DMS114 treated with DMSO at 0.1 percent for 48 hours (cell line): ENCODE data around the gene PIK3IP1.
A peak's percentile ranks its signal among the peaks of the same experiment; 100 is the strongest.

Source experiments
- DNase-seq: peaks from one replicate; lab custom pipeline; 2025; ENCODE audit not compliant: unreplicated experiment; lab: John Stamatoyannopoulos, UW

Gene PIK3IP1

GRCh38 chr22:31313366-31314147 lies 21.3 kb upstream of the PIK3IP1 start:
- peak; percentile 9 for DNase-seq

- DNase-seq, result no peak
Observed at GRCh38 chr22:31308181-31308580, 15.9 kb upstream of the PIK3IP1 start.

DNA sequence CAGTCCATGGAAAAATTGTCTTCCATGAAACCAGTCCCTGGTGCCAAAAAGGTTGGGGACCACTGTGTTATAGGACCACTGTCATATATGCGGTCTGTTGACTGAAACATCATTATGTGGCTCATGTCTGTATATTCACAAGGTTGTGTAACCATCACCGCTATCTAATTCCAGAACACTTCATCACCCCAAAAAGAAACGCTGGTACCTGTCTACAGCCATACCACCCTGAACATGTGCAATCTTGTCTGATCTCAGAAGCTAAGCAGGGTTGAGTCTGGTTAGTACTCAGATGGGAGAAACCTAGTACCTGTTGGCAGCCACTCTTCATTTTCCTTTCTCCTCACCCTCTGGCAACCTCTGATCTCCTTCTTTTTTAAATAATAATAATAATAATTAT lies 12.9 kb upstream of the PIK3IP1 start:
- no peak for DNase-seq

DNA sequence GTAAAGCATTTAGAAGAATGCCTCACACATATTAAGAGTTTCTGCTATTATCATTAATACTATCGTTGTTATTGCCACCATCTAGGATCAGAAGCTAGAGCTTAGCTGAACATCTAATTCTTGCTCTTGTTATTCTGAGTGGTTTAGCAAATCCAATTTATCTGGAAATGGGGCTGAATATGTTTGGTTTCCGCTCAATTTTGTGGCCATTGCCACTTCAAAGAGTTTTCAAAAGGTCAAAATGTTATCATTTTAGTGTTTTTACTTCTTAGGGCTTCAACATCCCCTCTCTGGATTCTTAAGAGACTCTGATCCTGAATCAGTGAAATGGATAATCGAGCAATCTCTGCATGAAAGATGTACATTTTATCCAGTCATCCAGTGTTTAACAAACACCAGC lies 10.2 kb upstream of the PIK3IP1 start:
- DNase-seq, result no peak

DNA sequence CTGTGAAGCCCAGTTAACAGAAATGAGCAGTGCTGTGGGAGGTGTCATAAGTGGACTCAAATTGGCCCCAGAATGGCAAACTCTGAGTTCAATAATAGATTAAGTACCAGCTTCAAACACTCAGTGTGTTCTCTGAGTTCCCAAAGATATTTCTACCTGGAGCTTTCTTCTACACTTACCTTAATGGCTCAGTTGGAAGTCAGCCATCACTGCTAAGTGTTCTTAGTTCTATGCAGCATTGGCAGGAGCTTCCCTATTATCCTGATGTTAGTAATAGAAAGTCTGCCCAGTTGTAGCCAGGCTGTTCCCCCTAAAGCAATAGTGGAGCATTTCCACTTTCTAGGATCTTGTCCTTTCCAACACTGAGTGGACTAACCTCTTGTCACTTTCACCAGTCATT lies 9.7 kb upstream of the PIK3IP1 start:
- DNase-seq, result no peak

GRCh38 chr22:31300896-31301295 lies 8.6 kb upstream of the PIK3IP1 start:
- DNase-seq, result no peak

- DNase-seq, result no peak
Observed at GRCh38 chr22:31295831-31296657, 3.8 kb upstream of the PIK3IP1 start.

DNA sequence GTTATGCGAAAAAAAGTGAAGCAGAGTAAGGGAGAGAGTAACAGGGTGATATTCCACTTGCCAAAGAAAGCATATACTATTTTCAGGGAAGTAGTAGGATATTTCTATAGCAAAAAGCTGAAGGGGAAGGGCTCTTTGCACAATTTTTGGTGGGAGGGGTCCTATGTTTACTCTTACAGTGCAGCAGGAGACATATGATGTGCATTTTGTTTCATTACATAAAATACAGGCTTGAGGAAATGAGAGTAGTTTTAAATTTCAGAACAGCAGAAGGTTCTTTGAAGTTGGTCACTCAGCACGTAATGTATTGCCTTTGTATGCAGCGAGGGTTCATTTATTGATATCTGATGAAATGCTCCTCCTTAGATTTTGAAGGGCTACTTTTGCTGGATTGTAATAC lies 3.1 kb upstream of the PIK3IP1 start:
- DNase-seq, result no peak

GRCh38 chr22:31291481-31292235 lies 630 bp downstream of the PIK3IP1 start:
- DNase-seq, result no peak

DNA sequence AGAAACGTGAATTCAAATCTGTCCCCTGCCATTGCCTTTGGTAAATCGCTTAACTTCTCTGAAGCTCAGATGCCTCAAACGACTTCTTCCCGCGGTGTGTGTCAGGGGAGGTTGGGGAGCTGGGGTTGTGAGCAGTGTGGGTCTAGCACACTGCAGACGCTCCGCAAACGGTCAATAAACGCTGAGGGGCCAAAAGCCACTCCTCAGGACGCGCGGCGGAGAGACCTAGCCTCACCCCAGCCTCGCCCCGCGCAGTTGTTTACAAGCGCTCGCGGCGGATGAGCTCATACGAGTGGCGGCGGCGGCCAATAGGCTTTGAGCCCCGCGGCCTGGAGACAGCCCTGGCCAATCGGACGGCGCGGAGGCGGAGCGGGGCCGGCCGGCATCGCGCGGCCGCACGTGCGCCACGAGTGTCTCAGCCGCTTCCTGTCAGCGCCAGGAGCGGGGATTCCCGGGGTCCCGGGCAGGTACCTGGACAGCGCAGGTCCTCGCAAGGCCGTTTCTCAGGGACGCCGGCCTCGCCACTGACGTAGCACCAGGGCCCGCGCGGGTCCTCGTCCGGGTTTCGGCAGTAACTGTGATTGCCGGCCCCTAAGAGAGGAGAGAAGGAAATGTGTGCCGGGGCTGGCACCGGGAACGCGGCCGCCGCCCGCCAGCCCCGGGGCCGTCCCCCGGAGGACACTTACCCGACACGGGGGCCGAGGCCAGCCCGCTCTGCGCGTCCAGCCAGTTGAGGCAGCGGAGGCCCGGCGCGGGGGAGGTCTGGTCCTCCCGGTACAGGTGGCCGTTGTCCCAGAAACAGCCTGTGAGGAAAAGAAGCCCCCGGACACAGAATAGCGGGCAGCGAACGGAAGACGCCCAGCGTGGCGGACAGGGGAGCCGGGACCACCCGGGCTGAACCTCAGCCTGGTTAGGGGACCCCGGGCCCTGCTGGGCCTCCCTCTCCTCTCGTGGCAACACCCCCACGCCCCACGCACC lies 1.5 kb downstream of the PIK3IP1 start:
- DNase-seq, result peak; percentile 75

DNA sequence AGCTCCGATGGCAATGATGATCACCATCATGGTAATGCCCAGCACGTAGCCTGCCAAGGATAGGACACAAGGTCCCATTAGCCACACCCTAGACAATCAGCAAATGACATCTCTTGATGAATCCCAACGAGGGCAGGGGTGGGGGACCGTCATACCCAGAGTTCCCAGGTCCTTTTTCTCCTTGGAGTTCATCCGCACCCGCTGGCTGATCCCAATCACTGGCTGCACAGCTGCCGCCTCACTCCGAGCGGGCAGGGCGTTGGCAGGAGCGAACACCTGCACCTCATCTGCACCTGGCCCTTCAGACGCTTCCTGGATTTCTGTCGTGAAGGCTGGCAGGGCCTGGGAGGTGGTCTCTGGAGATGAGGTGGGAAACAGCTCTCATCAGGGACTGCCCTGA lies 2.9 kb downstream of the PIK3IP1 start:
- DNase-seq, result no peak

DNA sequence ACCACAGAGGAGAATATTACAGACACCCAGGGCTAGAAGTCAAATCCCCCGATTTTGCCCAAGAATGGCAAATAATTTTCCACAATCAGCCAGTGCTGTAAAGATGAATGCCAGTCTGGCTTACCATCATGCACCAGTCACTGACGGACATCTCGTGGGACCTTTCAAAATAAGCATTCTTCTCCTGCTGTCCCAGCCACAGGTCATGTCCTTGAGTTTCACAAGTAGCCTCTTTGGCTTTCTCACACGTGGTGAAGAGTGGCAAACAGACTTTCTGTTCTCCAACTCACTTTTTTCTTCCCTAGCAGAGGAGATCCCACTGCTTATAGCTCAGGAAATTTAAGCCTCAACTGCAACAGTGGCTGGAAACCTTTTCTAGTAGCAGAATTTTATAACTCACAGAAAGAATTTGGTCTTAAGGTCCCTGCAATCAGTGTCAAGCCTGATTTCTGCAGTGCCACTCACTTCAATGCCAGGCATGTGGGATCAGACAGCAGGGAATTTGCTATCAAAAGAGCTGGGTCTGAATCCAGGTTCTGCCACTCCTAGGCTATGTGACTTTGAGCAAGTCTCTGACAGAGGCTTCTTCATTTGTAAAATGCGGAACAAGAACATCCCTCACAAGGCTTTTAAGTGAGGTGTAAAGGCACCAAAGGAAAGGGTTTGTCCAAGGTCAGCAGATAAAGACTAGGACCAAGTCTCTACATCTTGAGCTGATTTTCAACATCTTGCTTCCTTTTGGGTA lies 3.6 kb downstream of the PIK3IP1 start:
- DNase-seq, result no peak

GRCh38 chr22:31287818-31288495 lies 4.3 kb downstream of the PIK3IP1 start:
- DNase-seq, result no peak

DNA sequence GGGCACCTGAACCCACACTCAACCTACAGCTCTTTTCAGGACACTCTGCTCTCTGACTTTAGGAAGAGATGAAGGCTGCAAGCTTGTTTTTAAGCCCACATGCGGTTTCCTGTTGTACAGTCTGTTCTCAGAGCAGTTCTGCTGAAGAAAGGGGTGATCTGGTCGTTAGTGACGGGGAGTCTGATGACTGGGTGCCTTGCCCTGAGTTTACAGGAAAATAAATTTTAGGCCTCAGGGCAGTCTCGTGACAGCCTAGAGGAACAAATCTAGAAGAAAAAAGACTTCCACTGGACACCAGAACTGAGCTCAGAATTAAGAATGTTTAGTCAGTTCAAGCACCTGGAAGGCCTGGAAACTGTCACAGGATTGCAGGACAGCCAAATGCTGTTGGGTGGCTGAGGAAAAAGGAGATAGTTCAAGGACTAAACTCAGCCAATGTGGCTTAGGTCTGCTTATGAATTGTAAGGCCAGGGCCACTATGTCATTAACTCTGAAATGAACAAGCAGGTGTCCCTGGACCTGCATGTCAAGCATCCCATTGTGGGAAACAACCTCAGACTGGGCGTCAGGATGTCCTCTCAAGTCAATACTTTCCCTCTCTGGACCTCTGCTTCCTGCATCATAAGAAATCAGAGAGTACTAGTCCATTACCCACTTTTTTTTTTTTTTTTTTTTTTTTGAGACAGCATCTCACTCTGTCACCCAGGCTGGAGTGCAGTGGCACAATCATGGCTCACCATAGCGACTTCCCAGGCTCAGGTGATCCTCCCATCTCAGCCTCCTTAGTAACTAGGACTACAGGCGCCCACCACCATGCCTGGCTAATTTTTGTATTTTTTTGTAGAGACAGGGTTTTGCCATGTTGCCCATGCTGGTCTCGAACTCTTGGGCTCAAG lies 5.7 kb downstream of the PIK3IP1 start:
- no peak for DNase-seq

DNA sequence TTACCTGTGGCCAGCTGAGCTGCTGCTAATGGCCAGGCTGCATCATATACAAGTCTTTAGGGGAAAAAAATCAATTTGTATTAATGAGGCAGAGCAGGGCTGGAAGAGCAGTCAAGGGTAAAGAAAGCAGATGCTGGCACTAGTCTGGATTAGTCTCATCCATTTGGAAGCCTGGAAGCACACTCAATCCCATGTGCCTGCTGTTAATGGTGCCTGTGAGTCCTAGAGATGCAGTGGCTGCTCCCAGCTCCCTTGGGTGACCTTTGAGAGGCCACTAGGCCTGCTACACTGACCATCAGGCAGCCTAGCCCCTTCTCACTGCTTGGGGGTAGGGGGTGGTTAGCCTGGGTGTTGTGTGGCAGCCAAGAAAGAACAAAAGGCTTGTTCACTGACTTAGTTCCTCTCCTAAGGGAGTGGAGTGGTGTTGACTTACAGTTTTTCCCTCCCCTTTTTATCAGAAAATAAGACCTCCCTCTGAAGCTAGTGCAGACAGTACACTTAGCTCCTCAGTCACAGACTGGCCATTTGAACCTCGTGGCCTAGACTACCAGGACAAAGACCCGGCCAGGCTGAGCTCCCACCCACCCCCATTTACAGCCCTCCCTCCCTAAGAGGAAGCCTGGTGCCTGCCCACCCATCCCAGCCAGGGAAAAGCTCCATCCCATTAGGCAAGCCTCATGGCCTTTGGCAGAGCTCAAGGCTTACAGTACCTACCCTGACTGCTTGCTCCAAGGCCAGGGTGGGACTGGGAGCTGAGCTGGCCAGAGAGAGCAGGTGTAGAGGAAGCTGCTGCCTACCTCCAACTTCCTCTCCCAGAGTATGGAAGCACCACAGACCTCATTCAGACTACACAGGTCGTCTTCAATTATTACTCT lies 7.8 kb downstream of the PIK3IP1 start:
- no peak for DNase-seq

DNA sequence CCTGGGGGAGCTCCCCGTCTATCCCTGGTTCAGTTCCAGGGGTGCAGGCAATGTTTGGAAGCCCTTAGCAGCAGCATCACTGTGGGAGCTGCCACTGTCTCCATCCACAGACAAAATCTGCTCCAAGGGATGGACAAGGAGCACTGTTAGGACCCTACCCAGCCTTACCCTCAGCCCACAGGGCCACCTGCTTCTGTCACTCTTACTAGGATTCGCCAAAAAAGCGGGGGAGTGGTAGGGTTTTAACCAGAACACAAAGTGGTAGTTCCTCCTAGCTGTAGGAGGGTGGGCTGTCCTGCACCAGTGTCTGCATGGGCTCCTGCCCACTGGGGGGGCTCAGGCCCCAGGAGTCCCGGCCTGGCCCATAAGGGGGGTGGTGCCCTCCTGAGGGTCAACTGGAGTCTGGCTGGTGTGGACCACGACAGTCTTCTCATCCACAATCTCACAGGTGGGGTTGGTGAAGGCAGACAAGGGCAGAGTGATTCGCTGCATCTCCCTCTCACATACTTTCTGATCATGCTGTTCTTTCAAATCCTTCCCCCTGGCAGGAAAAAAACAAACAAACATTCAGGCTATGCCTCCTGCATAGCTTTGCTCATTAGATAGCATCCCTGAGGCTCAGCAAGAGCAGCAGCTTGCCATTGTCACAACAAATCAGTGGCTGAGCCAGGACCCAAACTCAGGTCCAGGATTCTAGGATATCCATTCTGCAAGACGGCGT lies 9.4 kb downstream of the PIK3IP1 start:
- DNase-seq, result no peak

DNA sequence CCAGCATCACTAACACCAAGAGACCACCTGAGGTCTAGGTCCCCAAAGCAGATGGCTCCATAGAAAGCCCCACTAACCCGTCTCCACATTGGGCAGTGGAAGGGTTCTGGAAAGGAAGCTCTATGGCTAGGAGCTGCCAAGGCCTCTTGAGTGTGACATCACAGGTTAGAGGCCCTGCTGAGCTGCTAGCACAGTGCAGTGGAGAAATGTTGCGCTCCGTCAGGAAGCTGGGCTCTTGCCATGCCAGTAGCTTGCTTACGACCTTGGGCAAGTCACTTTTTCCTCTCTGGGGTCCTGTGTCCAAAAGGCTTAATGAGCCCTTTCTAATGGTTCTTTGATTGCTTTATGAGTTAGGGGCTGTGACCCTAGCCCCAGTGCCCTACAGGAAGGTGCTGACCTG lies 10.6 kb downstream of the PIK3IP1 start:
- no peak for DNase-seq
